GM12878 (cell line): Measurements from ENCODE around the gene ZBTB3. TPM values are rescaled to one million over a fixed set of nuclear protein-coding genes. Genes with fewer than 3 reads are reported as not detected.

Experiments
- ATAC-seq: fragments of 200-7000 bp; cut with Tn5 transposase; 3 replicates; pipeline ENCODE4 v1.9.1; 2020; ENCODE audit warnings: mild to moderate bottlenecking, moderate library complexity
- BruUV-seq: library from RNA; stranded (reverse); fragments of 400-500 nt; replicated peaks from 2 replicates; lab custom pipeline; 2021; lab: Mats Ljungman, UMichigan
- CTCF ChIA-PET: fragments of 300-600 bp; sonication (Branson Sonifier 250); formaldehyde crosslinking; extraction: SDS; loops from one replicate; lab custom pipeline; 2021; ENCODE audit warnings: inconsistent platforms; lab: Yijun Ruan, JAX
- POLR2A ChIA-PET: fragments of 350-600 bp; formaldehyde crosslinking; extraction: SDS; loops from one replicate; lab custom pipeline; 2021; ENCODE audit warnings: inconsistent platforms; lab: Charles Lee
- RAD21 ChIA-PET: fragments of 300-600 bp; sonication (Branson Sonifier 250); formaldehyde crosslinking; loops from one replicate; lab custom pipeline; 2023; ENCODE audit warnings: antibody characterized with exemption; ENCODE audit not compliant: unreplicated experiment; lab: Charles Lee
- SMC1A ChIA-PET: fragments of 300-600 bp; sonication (Branson Sonifier 250); formaldehyde crosslinking; loops from one replicate; lab custom pipeline; 2023; ENCODE audit not compliant: unreplicated experiment, uncharacterized antibody; lab: Charles Lee
- DNase-seq: peaks from one replicate; pipeline ENCODE4 v3.0.0-alpha.2; 2011; ENCODE audit warnings: low read depth, low spot score
- FAIRE-seq: peaks from 3 replicates; lab custom pipeline; 2011; peaks lifted over from hg19 to GRCh38; lab: Jason Lieb, UNC
- H2AFZ ChIP-seq: 2 replicates; pipeline ENCODE4 v1.6.0; 2011; ENCODE audit warnings: low read depth, low read length, control low read depth; ENCODE audit not compliant: control insufficient read depth
- H3K27ac ChIP-seq: 2 replicates; pipeline ENCODE4 v1.5.1; 2011; ENCODE audit warnings: control low read depth; ENCODE audit not compliant: control insufficient read depth, insufficient read depth
- H3K27me3 ChIP-seq, 2 experiments: replicated peaks in 1 of 2; 2 replicates each; pipeline versions ENCODE4 v1.6.0 to v1.6.1; 2011; ENCODE audit warnings: low read length in 1 of 2; ENCODE audit not compliant: control insufficient read depth in 2 of 2, insufficient read depth in 2 of 2
- H3K36me3 ChIP-seq, 2 experiments: 2 replicates each; pipeline ENCODE4 v1.5.1; 2011; ENCODE audit warnings: low read length in 1 of 2; ENCODE audit not compliant: control insufficient read depth in 2 of 2, insufficient read depth in 2 of 2
- H3K4me1 ChIP-seq: 2 replicates; pipeline ENCODE4 v1.6.1; 2011; ENCODE audit warnings: mild to moderate bottlenecking, low read length, moderate library complexity, mixed read lengths; ENCODE audit not compliant: control insufficient read depth, insufficient read depth
- H3K4me2 ChIP-seq: 2 replicates; pipeline ENCODE4 v1.6.0; 2011; ENCODE audit warnings: control low read depth; ENCODE audit not compliant: control insufficient read depth, insufficient read depth
- H3K4me3 ChIP-seq: fragments of 200-600 bp; sonication (generic); 2 replicates; pipeline ENCODE4 v1.5.1; 2016
- H3K79me2 ChIP-seq: 2 replicates; pipeline ENCODE4 v1.6.0; 2011; ENCODE audit warnings: low read length; ENCODE audit not compliant: control insufficient read depth, insufficient read depth
- H3K9ac ChIP-seq: 2 replicates; pipeline ENCODE4 v1.8.0; 2011; ENCODE audit warnings: low read length, control low read depth, mixed read lengths; ENCODE audit not compliant: control insufficient read depth, insufficient read depth
- H3K9me3 ChIP-seq: replicated peaks from 3 replicates; pipeline ENCODE4 v1.5.1; 2011; ENCODE audit warnings: mild to moderate bottlenecking, low read length; ENCODE audit not compliant: control insufficient read depth, insufficient read depth
- H4K20me1 ChIP-seq: 2 replicates; pipeline ENCODE4 v1.6.0; 2011; ENCODE audit not compliant: control insufficient read depth, insufficient read depth
- EGR1 ChIP-seq, 2 experiments: IDR thresholded peaks; 1 replicate in 1 of 2; 2 replicates in 1 of 2; pipeline ENCODE4 v1.6.1; 2011 to 2012; ENCODE audit warnings: low read depth in 2 of 2, low read length in 2 of 2, borderline replicate concordance in 1 of 2, mild to moderate bottlenecking in 1 of 2, moderate library complexity in 1 of 2
- RUNX3 ChIP-seq: IDR thresholded peaks from 2 replicates; pipeline ENCODE4 v1.6.1; 2012; ENCODE audit warnings: low read length, inconsistent platforms
- SKIL ChIP-seq: fragments of 450-650 bp; IDR thresholded peaks from 2 replicates; pipeline ENCODE4 v1.6.1; 2017; ENCODE audit warnings: mild to moderate bottlenecking, low read depth, inconsistent platforms; ENCODE audit not compliant: poor library complexity, severe bottlenecking
- WGBS: methylation state at CpG from one replicate; pipeline ENCODE4 v1.1.6; 2016; ENCODE audit warnings: low lambda C conversion rate; ENCODE audit not compliant: insufficient replicate concordance, insufficient coverage; ENCODE audit errors: missing lambda C conversion rate; 5-methylcytosine and 5-hydroxymethylcytosine counted together
- in situ Hi-C: fragments of 300-500 bp; cut with MboI; formaldehyde crosslinking; loops from 9 replicates; pipeline ENCODE4 v1.14.3; 2018; ENCODE audit warnings: mixed read lengths
- intact Hi-C: fragments of 100-400 bp; cut with micrococcal nuclease; formaldehyde crosslinking; loops from one replicate; pipeline ENCODE4 v1.14.2; 2022; ENCODE audit not compliant: unreplicated experiment
- polyA plus RNA-seq, 11 experiments: library from polyadenylated mRNA; depleted of rRNA in 4 of 11; unstranded in 6 of 11; stranded (reverse) in 5 of 11; fragments of >200 nt; fragmentation: Nextera tagmentation in 4 of 11; fragmentation: Illumina TruSeq in 1 of 11; extraction: Ambion mirVana in 4 of 11; extraction: Trizol in 1 of 11; gene quantifications; 1 replicate in 1 of 11; 2 replicates in 10 of 11; pipeline versions ENCODE4 v1.2.1 to v1.2.3, GENCODE V29; 2011 to 2016; ENCODE audit warnings: inconsistent platforms in 2 of 11, missing spikeins in 2 of 11, low read depth in 1 of 11
- total RNA-seq, 4 experiments: library from RNA; depleted of rRNA in 3 of 4; stranded (reverse); fragments of >200 nt in 3 of 4; fragmentation: Illumina TruSeq in 1 of 4; extraction: Trizol in 1 of 4; gene quantifications; 2 replicates each; pipeline versions ENCODE4 v1.2.1 to v1.2.3, GENCODE V29; 2013 to 2021

ZBTB3 gene
- total and polyA plus RNA-seq, 10 of the 15 experiments (the other 5 are each of a cell fraction or from before 2014, with no cell fraction given), result 1.4 to 7.7 (median 4.8) TPM

- ChIA-PET CTCF (interaction anchor here (1.4 to 9.6 kb wide), 2 partner anchors 9 to 107 kb away, joined by 3 to 85 read pairs; partner anchors contain the start of gene TMEM179B), RAD21 (interaction anchor here (0.9 to 1.1 kb wide), 2 partner anchors 9 to 84 kb away, joined by 3 to 4 read pairs; no protein-coding TSS in a partner anchor), SMC1A (interaction anchor here (1.0 kb wide), 1 partner anchor 93 kb away, joined by 3 read pairs; no protein-coding TSS in a partner anchor), POLR2A (interaction anchor here (0.7 to 0.9 kb wide), 3 partner anchors 11 to 64 kb away, joined by 3 to 4 read pairs (median 3); no protein-coding TSS in a partner anchor)
- Histone ChIP-seq H3K79me2 (peaks cover 4% of the 10 kb centered on the region), H3K4me2 (0 out of 2 replicates have a peak overlapping the region, but pooled peaks have one; percentile 0), H3K36me3 (peaks cover 8 to 16% of the 10 kb centered on the region in 2 experiments; a peak in 3 of 4 replicates), H3K9me3 (no peaks in the 10 kb centered on the region), H3K27me3 (no peaks in the 10 kb centered on the region), H2AFZ (no peak overlapping the region), H3K4me1 (peaks cover 6% of the 10 kb centered on the region), H3K9ac (no peak overlapping the region), H3K27ac (peak overlapping the region; percentile 22), H3K4me3 (no peak overlapping the region), H4K20me1 (no peaks in the 10 kb centered on the region)
- intact Hi-C loops, result no loop called here
- ATAC-seq, result peak; percentile 27; the same call in 2 of the 3 replicates
- BruUV-seq, result no TSS peak
- DNase-seq, result no peak
- FAIRE-seq, result no peak
- TF ChIP-seq SKIL (no peak), RUNX3 (peak; percentile 80), EGR1 (IDR thresholded peaks at IDR 0.05; ENCODE audit: borderline replicate concordance in 1 of 2, low read depth in 2 of 2, low read length in 2 of 2) (peak in 1 of 2 experiments; percentile 39; a peak in 1 of 3 replicates)
- WGBS, result 0% methylated on average over 1 of the region's 2 CpGs
- in situ Hi-C loops, result no loop called here
These were observed 23.4 kb upstream of the ZBTB3 start for GRCh38 chr11:62777389-62777788.
